Subcutaneous adipose tissue (tissue), 4 donors: ENCODE results near the gene SLC5A10. TPM values are rescaled to one million over a fixed set of nuclear protein-coding genes. Genes with fewer than 3 reads are reported as not detected.

Experiments used
- total RNA-seq, 4 donors: library from RNA; depleted of rRNA; stranded (reverse); fragments of >200 nt; gene quantifications; one replicate each; pipeline ENCODE4 v1.1.0, GENCODE V29; 2016
- TF ChIP-seq, protein P1 (sequence below): fragments of 450-650 bp; IDR thresholded peaks from one replicate; pipeline ENCODE4 v1.5.1; 2016; ENCODE audit warnings: low read depth, mild to moderate bottlenecking, control low read depth, antibody characterized with exemption, moderate library complexity

SLC5A10 gene
- total RNA-seq, 4 donors from 2014 or later = 0.19 TPM; not detected in 3

DNA sequence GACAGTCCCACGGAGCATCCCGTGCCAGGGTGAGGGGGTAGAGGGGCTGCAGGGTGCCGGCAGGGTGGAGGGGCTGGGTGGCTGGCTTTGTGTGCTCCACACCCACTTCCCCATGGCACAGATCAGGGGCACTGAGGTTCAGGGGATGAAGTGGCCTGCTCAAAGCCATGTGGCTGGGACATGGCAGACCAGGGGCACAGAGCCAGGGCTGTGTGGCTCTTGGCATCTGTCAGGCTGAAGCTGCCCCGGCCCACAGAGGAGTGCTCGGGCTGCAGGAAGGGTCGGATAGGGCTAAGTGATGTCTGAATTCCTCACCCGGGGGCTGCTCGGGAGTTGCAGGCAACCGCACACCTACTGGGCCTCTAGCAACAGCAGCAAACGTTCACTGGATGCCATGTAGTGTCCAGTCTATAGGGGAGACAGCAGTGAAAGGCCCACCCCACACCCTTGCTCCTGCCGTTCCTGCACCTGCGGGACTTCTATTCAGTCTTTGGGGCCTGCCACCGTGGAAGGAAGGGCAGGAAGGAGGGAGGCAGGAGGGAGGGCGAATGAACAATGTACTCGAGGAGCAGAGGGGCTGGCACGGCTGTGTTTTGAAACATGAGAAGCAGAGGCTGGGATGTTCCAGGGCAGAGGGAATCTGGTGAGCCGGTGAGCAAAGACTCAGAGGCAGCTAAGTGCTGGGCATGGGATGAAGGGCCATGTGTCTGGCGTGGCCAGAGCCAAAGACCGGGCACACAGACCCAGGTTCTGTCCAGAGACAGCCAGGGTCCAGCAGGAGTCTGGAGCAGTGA, 15.1 kb downstream of the SLC5A10 start:
- TF ChIP-seq, protein P1, sequence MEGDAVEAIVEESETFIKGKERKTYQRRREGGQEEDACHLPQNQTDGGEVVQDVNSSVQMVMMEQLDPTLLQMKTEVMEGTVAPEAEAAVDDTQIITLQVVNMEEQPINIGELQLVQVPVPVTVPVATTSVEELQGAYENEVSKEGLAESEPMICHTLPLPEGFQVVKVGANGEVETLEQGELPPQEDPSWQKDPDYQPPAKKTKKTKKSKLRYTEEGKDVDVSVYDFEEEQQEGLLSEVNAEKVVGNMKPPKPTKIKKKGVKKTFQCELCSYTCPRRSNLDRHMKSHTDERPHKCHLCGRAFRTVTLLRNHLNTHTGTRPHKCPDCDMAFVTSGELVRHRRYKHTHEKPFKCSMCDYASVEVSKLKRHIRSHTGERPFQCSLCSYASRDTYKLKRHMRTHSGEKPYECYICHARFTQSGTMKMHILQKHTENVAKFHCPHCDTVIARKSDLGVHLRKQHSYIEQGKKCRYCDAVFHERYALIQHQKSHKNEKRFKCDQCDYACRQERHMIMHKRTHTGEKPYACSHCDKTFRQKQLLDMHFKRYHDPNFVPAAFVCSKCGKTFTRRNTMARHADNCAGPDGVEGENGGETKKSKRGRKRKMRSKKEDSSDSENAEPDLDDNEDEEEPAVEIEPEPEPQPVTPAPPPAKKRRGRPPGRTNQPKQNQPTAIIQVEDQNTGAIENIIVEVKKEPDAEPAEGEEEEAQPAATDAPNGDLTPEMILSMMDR = no peak

DNA sequence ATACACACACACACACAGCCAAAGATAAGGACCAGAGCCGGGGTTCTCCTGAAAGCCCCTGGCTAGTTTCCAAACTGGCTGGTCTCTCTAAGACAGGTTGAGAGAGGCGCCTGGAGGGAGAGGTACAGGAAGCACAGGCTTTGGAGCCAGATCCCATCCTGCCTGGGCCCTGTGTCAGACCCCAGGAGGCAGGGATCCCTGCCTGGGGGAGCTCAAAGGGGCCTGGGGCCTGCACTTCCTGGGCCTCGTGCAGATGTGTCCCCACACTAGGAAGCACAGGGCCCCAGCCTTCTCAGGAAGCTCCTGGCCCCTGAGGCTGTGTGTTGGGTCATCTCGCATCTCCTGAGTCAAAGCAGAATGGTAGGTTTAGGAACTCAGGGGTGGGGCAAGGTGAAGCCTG, 16.0 kb downstream of the SLC5A10 start:
- TF ChIP-seq, protein P1 = no peak

DNA sequence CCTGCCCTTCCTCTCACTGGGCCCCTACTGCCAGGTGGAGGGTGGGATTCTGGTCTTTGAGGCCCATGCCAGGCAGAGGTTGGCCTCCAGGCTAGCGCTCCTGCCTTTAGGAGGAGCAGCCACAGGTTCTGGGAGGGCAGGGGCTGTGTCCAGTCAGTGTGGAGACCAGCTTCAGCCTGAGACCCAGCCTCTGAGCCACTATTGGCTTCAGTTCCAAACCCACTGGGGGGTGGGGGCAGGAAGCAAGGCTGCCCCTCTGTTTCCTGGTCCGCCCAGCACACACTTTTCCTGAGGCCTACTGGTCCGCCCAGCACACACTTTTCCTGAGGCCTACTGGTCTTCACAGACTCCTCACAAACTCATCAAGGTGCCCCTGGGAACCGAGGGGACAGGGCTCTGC, 16.4 kb downstream of the SLC5A10 start:
- TF ChIP-seq, protein P1 = no peak

DNA sequence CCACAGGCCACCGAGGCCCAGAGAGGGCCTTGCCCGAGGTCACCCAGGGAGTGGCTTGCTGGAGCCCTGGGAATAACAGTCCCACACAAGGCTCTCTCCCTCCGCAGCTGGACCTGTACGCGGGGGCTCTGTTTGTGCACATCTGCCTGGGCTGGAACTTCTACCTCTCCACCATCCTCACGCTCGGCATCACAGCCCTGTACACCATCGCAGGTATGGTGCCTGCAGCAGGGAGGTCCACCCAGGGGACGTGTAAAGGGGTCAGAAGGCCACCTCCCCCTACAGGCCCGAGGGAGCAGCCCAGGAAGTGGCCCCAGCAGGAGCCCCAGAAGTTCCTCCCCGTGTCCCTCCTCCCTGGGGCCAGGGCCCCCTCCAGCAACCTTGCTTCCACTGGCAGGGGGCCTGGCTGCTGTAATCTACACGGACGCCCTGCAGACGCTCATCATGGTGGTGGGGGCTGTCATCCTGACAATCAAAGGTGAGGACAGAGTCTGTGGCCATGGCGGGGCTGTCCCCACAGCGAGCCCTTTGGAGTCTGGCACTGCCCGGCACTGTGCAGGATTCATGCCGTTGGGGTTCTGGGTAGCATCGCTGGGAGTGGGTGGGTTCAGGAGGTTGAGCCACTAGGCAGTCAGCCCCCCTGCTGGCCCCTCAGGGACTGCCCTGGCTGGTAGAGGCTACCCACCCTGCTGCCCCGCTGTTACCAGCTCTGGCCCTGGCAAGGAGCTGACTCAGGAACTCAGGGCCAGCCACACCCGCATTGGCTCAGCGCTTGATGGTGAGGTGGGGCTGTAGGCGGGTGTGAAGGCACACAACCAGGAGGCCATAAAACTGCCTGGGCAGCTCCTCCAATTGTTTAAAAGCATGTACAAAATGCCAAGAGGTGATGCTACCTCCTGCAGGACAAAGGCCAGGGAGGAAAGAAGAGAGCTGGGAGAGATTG, 17.3 kb downstream of the SLC5A10 start:
- TF ChIP-seq, protein P1 = no peak

DNA sequence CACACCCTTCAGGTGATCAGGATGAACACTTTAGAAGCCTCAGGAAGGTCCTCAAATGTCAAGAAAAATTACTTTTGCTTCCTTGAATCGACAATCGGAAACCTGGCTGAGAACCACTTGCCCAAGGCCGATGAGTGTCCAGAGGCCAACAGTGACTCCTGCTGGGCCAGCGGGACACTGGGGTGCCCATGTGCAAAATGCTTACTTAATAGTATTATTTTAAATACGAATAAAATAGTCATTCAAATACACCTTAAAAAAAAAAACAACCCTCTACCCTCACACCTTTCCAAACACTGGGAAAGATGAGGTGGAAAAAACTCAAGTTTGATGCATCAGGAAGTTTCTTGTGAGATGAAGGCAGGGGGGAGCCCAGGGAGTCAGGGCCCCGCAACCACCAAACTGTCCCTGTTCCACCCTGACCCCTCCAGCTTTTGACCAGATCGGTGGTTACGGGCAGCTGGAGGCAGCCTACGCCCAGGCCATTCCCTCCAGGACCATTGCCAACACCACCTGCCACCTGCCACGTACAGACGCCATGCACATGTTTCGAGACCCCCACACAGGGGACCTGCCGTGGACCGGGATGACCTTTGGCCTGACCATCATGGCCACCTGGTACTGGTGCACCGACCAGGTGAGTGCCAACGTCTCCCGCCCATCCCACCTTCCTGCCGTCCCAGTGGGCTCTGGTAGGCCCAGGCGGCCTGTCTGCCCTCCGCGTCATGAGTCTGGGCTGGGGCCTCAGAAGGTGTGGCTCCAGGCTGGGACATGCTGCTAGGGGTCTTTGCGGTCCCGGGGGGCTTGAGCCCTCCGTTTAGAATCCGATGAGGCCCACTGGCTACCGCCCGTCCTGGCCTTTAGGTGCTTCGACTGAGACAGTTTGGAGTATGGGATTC, 18.9 kb downstream of the SLC5A10 start:
- TF ChIP-seq, protein P1 = no peak

DNA sequence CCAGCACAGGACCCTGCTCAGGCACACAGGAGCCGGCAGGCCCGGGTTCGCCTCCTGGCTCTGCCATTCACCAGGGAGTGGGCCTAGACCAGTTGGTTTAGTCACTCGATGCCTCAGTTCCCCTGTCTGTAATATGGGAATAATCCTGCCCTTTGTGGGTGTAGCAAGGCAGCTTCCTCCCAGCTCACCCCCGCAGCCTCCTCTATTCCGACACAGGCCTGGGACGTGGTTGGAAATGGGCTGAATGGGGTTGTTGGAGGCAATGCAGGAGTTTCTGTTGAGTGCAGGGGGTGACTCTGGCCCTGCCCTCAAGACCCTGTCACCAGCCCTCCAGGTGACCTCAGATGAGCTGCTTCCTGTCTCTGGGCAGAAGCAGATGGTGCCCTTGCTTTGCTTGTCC, 19.8 kb downstream of the SLC5A10 start:
- TF ChIP-seq, protein P1 = no peak
